Large intestine (tissue), 3 donors: ENCODE measurements around the gene PRKCQ. TPM values are rescaled to one million over a fixed set of nuclear protein-coding genes. Genes with fewer than 3 reads are reported as not detected.
A peak's percentile ranks its signal among the peaks of the same experiment; 100 is the strongest.
"Not testable (repeated sequence)": the region's sequence is repeated elsewhere in the genome, so short reads cannot be mapped to it uniquely, and the experiment has no call there.

Experiments used
- DNase-seq, 2 donors: peaks; one replicate each; pipeline versions ENCODE4 v3.0.0 to v3.0.0-alpha.2; 2013
- H3K27ac ChIP-seq: one replicate; pipeline ENCODE4 v1.5.1; 2013; ENCODE audit warnings: low read length
- H3K27me3 ChIP-seq: 2 replicates; pipeline ENCODE4 v1.6.1; 2013; ENCODE audit warnings: low read length; ENCODE audit not compliant: control insufficient read depth, insufficient read depth
- H3K36me3 ChIP-seq: 2 replicates; pipeline ENCODE4 v1.6.1; 2013; ENCODE audit warnings: low read length; ENCODE audit not compliant: control insufficient read depth, insufficient read depth
- H3K4me1 ChIP-seq: one replicate; pipeline ENCODE4 v1.6.1; 2013; ENCODE audit warnings: low read length; ENCODE audit not compliant: control insufficient read depth, insufficient read depth
- H3K4me3 ChIP-seq: one replicate; pipeline ENCODE4 v1.5.1; 2013; ENCODE audit warnings: low read length
- H3K9me3 ChIP-seq: one replicate; pipeline ENCODE4 v1.6.1; 2013; ENCODE audit warnings: mild to moderate bottlenecking, low read depth, low read length, moderate library complexity; ENCODE audit not compliant: control insufficient read depth
- WGBS: methylation state at CpG from one replicate; pipeline ENCODE4 v1.1.5; 2013; ENCODE audit warnings: low lambda C conversion rate; ENCODE audit not compliant: insufficient coverage; 5-methylcytosine and 5-hydroxymethylcytosine counted together
- polyA plus RNA-seq: library from polyadenylated mRNA; unstranded; fragments of 120-200 nt; gene quantifications from one replicate; pipeline ENCODE4 v1.2.1, GENCODE V29; 2013

PRKCQ gene
- polyA plus RNA-seq, 1 donor: 3.7 TPM

DNA sequence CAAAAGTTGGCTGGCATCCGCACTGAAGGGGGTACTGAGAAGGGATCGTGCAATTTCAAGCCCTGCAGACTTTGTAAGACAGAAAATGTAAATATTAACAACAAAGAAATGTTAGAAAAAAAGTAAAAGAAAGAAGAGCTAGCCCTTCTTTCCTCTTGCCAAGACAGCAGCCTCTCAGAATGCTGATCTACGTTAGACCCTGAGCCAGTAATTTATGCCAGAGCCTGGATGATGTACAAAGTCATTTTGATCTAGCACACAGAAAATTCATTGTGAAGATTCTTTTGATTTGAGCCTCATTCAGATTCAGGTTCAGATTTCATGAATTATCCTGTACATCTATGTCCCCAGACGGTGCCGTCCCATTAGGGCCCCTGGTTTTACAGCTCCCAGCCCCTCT lies 105.2 kb downstream of the PRKCQ start:
- H3K27ac ChIP-seq: no peak overlapping the region
- H3K4me1 ChIP-seq: peaks cover 3% of the 10 kb centered on the region
- no peaks in the 10 kb centered on the region for H3K9me3 ChIP-seq
- peaks cover 6% of the 10 kb centered on the region for H3K36me3 ChIP-seq
- H3K4me3 ChIP-seq: no peak overlapping the region
- H3K27me3 ChIP-seq: no peaks in the 10 kb centered on the region
- no peak for DNase-seq
- 69% methylated on average over 2 of the region's 5 CpGs for WGBS

DNA sequence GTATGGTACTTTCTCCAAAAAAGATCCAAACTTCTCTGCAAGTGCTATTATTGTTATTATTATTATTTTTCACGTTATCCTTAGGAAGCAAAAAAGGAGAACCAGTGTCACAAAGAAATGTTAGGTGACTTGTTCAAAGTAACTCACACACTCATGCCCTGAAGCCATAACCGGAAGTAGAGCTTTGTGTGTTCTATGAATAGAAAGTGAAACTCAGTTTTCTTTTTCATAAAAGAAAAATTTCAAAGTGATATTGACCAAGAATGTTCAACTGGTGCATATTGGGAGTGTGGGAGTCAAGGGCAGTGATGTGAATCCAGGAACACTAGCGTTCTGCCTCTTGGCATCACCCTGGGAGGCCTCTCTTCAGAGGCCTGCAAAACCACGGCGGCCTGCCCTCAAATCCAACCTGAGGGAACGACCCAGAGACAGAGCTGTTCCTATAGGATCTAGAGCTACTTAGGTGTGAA lies 106.1 kb downstream of the PRKCQ start:
- Histone ChIP-seq H3K9me3 (no peaks in the 10 kb centered on the region), H3K4me1 (peaks cover 3% of the 10 kb centered on the region), H3K4me3 (no peak overlapping the region), H3K36me3 (peaks cover 6% of the 10 kb centered on the region), H3K27ac (no peak overlapping the region), H3K27me3 (no peaks in the 10 kb centered on the region)
- peak in 1 of 2 donors; percentile 36 for DNase-seq
- 67% methylated on average over 1 of the region's 6 CpGs for WGBS

DNA sequence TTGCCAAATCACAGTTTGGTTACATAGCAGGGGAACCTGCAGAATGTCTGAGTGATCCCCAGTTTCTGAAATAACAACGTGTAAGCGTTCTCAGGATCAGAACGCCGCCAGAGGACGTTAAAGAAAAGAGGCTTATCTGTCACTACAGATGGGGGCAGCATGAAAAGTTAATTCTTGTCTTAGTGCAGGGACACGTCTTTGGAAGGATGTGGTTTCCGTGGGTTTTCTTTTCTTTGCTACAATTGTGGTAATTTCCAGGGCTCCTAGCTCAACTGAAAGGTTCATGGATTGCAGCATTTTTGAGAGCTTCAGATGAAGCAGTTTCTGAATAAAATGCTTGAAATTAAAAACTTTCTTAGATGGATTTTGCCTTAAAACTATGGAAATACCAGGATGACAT lies 106.6 kb downstream of the PRKCQ start:
- Histone ChIP-seq H3K9me3 (no peaks in the 10 kb centered on the region), H3K27me3 (no peaks in the 10 kb centered on the region), H3K36me3 (peaks cover 2% of the 10 kb centered on the region), H3K4me3 (no peak overlapping the region), H3K27ac (no peak overlapping the region), H3K4me1 (peaks cover 3% of the 10 kb centered on the region)
- DNase-seq: peak in 1 of 2 donors; percentile 5
- 100% methylated on average over 4 of the region's 7 CpGs for WGBS

DNA sequence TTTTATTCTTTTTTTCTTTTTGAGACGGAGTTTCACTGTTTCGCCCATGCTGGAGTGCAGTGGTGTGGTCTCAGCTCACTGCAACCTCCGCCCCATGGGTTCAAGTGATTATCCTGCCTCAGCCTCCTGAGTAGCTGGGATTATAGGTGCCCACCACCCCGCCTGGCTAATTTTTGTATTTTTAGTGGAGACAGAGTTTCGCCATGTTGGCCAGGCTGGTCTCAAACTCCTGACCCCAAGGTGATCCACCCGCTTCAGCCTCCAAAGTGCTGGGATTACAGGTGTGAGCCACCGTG lies 107.4 kb downstream of the PRKCQ start:
- WGBS: no CpG with 5 or more reads among the region's 7 CpGs
- DNase-seq, H3K9me3 ChIP-seq, H3K27me3 ChIP-seq, H3K27ac ChIP-seq, H3K4me1 ChIP-seq, H3K4me3 ChIP-seq, H3K36me3 ChIP-seq: not testable (repeated sequence)

DNA sequence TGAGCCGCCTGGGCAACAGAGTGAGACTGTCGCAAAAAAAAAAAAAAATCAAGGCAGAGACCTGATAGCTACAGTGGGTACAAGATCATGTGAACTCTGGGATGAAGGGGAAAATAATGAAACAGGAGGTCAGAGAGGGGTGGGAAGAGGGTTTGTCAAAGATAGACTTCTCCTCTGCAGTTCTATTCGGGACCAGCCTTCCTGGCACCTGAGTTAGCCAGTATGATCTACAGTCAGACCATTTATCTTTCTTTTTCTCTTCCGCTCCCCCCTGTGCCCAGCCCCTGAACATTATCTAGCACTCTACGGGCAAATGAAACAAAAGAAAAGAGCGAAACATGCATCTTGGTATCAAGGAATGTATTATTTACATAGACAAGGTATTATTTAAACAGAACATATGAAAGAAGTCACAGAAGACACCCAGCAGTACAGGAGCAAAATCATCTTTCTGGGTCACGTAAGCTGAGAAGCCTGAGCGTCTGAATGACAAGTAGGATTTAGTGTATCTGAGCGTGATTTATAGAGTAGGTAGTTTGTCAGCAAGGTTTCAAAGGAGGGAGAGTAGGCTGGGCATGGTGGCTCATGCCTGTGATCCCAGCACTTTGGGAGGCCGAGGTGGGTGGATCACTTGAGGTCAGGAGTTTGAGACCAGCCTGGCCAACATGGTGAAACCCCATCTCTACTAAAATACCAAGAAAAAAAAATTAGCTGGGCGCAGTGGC lies 109.0 kb downstream of the PRKCQ start:
- Histone ChIP-seq H3K4me1 (peaks cover 16% of the 10 kb centered on the region), H3K36me3 (no peaks in the 10 kb centered on the region), H3K27me3 (no peaks in the 10 kb centered on the region), H3K27ac (no peak overlapping the region), H3K9me3 (no peaks in the 10 kb centered on the region), H3K4me3 (no peak overlapping the region)
- 93% methylated on average over 4 of the region's 11 CpGs for WGBS
- no peak for DNase-seq

DNA sequence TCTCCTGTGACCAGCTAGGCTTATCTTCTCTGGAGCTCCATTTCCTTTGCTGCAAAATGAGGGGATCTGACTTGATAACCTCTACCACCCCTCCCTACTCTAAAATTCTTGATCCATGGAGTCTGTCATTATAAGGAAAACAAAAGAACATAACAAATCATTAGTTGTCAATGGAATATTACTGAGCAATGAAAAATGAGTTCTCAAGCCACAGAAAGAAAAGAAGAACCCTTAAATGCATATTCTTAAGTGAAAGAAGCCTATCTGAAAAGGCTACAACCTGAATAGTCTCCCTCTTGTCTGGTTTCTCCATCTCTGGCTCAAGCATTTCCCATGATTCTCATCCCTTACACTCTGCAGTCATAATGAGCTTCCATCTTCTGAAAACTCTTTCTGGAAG lies 110.4 kb downstream of the PRKCQ start:
- H3K9me3 ChIP-seq: no peaks in the 10 kb centered on the region
- H3K27ac ChIP-seq: no peak overlapping the region
- no peak overlapping the region for H3K4me3 ChIP-seq
- no peaks in the 10 kb centered on the region for H3K27me3 ChIP-seq
- peaks cover 13% of the 10 kb centered on the region for H3K4me1 ChIP-seq
- no peak for DNase-seq
- H3K36me3 ChIP-seq: no peaks in the 10 kb centered on the region

DNA sequence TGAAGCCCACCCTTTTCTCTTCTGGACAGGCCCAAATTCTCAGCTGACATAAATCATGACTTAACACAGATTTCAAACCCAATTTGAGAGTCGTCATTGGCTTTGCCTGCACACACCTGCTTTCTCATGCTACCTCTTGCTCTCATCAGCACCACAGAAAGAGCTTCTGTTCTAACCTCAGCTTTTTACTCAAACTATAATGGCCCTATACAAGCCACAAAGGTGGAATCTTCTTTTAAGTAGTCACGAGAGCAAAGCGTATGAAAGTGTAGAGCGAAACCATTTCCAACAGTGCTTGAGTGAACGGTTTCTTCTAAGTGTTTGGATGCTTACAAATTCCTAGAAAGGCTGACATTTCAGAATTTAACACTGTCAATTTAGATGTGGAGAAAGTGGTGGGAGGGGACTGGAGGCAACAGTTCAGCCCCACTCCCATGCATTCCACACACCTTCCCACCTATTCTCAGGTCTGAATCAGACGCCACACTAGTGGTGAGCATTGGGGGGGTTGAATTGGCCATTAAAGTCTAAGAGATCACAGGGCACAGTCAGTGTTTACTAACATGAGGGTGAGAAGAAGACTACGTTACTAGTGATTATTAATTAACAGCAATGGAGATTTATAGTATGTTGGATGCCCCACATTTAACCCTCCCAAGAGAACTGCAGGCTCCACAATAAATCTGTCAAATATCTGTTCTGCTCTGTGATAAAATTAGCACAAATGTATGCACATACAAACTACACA lies 114.0 kb downstream of the PRKCQ start:
- no peak for DNase-seq
- Histone ChIP-seq H3K27ac (no peak overlapping the region), H3K4me3 (no peak overlapping the region), H3K9me3 (no peaks in the 10 kb centered on the region), H3K4me1 (peaks cover 13% of the 10 kb centered on the region), H3K36me3 (no peaks in the 10 kb centered on the region), H3K27me3 (no peaks in the 10 kb centered on the region)
- 0% methylated on average over 1 of the region's 7 CpGs for whole genome bisulfite sequencing

DNA sequence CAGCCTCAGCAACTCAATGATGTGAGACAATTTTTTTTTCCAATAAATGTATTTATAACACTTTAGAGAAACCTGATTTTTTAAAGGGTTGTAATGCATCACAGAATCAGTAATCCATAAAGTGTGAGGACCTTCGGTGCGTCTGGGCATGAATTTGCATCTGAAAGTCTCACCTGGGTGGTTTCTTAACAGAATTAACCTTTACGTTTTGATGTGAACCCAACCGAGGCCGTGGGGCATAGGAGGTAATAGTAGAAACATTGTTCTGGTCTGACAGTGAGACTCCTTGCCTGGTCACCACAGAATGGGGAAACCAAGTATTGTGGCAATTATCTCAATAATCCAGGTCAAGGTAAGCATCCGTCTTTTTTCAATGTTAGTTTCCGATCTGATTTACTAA lies 114.6 kb downstream of the PRKCQ start:
- WGBS: 100% methylated on average over 1 of the region's 7 CpGs
- Histone ChIP-seq H3K4me3 (no peak overlapping the region), H3K9me3 (no peaks in the 10 kb centered on the region), H3K36me3 (no peaks in the 10 kb centered on the region), H3K27me3 (no peaks in the 10 kb centered on the region), H3K27ac (no peak overlapping the region), H3K4me1 (peaks cover 13% of the 10 kb centered on the region)
- no peak for DNase-seq

DNA sequence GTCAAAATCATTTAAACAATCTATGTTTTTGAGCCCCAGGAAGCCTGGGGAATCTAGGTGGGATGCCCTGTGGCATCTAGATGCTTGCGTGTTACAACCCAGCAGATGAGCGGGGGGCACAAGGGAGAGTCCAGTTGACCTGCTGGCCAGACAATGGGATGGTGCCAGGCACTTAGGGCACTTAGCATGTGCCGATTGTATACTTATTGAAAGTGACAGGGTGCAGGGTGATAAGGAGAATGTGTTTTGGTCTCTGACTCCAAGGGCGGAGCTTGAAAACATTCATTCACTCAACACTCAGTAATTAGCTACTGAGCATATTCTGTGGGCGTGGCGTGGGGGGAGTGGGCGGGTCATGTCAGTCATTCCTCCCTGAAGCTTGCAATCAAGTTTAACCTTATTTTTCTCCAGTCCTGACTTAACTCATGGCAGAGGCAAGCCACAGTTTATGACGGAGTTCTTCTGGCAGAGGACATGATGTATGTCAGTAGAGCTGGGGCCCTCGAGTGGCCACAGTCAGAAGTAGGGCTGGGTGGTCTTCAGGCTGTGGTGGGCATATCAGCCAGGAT lies 115.1 kb downstream of the PRKCQ start:
- no peaks in the 10 kb centered on the region for H3K9me3 ChIP-seq
- WGBS: no CpG with 5 or more reads among the region's 9 CpGs
- H3K36me3 ChIP-seq: no peaks in the 10 kb centered on the region
- no peak overlapping the region for H3K4me3 ChIP-seq
- no peak for DNase-seq
- no peak overlapping the region for H3K27ac ChIP-seq
- peaks cover 13% of the 10 kb centered on the region for H3K4me1 ChIP-seq
- no peaks in the 10 kb centered on the region for H3K27me3 ChIP-seq

DNA sequence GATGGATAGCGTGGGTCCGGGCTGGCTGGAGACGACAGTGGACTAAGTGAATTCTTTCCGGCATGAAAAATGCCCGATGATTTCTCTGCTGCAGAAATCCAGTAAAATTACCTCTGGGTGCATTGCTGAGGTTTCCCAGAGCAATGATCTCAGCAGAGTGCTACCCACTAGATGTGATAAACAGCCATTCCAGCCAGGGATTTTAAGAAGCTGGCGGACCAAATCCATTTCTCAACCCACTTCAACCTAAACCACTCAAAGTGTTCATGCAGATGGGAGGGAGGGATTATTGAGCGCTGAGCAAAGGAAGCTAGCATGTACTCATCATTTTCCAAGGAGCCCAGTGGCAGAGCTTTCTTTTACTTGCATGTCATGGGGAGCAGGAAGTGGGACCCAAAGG lies 116.7 kb downstream of the PRKCQ start:
- Histone ChIP-seq H3K27me3 (no peaks in the 10 kb centered on the region), H3K9me3 (no peaks in the 10 kb centered on the region), H3K36me3 (no peaks in the 10 kb centered on the region), H3K4me1 (peaks cover 13% of the 10 kb centered on the region), H3K27ac (no peak overlapping the region), H3K4me3 (no peak overlapping the region)
- no peak for DNase-seq
- no CpG with 5 or more reads among the region's 7 CpGs for WGBS
